ENCODE results near the gene CLSTN3. TPM values are rescaled to one million over a fixed set of nuclear protein-coding genes. Genes with fewer than 3 reads are reported as not detected.

The CLSTN3 gene
- total and polyA plus RNA-seq, 2 of the 13 experiments (the other 11 are each of a cell fraction or from before 2014, with no cell fraction given): 26.2 to 94.1 TPM

DNA sequence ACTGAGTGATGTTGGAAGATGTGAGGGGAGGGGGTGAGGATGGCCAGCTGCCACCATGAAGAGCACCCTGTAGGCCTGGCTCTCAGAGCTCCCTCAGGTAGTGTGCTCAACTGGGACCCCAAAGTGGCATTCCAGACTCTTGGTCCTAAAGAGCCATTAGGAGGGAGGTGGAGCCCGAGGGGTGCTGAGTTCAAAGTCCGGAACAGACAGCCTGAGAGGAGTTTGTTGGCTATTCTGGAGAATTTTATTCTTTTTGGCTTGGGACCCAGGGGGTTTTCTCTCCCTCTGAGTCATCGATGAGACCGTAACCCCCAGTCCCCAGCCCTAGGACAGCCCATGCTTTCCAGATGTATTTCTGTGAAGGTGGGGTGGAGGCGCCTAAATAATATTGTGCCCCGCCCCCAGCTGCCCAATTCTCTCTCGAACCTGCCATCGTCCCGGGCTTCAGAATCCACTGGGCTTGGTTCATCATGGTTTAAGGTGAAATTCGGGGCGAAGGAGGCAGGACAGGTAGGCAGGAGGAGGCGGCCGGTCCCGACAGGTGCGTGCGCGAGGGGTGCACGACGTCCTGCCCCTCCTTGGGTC is 792 bp upstream of the CLSTN3 start (continued):
- TF ChIP-seq, protein P1, sequence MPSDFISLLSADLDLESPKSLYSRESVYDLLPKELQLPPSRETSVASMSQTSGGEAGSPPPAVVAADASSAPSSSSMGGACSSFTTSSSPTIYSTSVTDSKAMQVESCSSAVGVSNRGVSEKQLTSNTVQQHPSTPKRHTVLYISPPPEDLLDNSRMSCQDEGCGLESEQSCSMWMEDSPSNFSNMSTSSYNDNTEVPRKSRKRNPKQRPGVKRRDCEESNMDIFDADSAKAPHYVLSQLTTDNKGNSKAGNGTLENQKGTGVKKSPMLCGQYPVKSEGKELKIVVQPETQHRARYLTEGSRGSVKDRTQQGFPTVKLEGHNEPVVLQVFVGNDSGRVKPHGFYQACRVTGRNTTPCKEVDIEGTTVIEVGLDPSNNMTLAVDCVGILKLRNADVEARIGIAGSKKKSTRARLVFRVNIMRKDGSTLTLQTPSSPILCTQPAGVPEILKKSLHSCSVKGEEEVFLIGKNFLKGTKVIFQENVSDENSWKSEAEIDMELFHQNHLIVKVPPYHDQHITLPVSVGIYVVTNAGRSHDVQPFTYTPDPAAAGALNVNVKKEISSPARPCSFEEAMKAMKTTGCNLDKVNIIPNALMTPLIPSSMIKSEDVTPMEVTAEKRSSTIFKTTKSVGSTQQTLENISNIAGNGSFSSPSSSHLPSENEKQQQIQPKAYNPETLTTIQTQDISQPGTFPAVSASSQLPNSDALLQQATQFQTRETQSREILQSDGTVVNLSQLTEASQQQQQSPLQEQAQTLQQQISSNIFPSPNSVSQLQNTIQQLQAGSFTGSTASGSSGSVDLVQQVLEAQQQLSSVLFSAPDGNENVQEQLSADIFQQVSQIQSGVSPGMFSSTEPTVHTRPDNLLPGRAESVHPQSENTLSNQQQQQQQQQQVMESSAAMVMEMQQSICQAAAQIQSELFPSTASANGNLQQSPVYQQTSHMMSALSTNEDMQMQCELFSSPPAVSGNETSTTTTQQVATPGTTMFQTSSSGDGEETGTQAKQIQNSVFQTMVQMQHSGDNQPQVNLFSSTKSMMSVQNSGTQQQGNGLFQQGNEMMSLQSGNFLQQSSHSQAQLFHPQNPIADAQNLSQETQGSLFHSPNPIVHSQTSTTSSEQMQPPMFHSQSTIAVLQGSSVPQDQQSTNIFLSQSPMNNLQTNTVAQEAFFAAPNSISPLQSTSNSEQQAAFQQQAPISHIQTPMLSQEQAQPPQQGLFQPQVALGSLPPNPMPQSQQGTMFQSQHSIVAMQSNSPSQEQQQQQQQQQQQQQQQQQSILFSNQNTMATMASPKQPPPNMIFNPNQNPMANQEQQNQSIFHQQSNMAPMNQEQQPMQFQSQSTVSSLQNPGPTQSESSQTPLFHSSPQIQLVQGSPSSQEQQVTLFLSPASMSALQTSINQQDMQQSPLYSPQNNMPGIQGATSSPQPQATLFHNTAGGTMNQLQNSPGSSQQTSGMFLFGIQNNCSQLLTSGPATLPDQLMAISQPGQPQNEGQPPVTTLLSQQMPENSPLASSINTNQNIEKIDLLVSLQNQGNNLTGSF (CRISPR knock-in tag; IDR thresholded peaks at IDR 0.05): no peak
- TF ChIP-seq TBX2 (CRISPR knock-in tag; IDR thresholded peaks at IDR 0.05; ENCODE audit: borderline replicate concordance) (peak; percentile 39; the same call in 1 of the 2 replicates), ZFP36L1 (CRISPR knock-in tag; IDR thresholded peaks at IDR 0.05) (0 out of 2 replicates have a peak, but pooled peaks have one; percentile 40), ZNF607 (CRISPR knock-in tag; IDR thresholded peaks at IDR 0.05; ENCODE audit: borderline replicate concordance) (0 out of 2 replicates have a peak, but pooled peaks have one; percentile 22), MAFK (conservative IDR thresholded peaks at IDR 0.05 in 1 of 2, IDR thresholded peaks at IDR 0.05 in 1 of 2; ENCODE audit: low read length in 2 of 2) (no peak), LCORL (IDR thresholded peaks at IDR 0.05) (no peak), LCORL (CRISPR knock-in tag; IDR thresholded peaks at IDR 0.05) (peak; percentile 57; the same call in 1 of the 2 replicates), HES4 (CRISPR knock-in tag; IDR thresholded peaks at IDR 0.05; ENCODE audit: borderline replicate concordance) (0 out of 2 replicates have a peak, but pooled peaks have one; percentile 23), SRY (CRISPR knock-in tag; IDR thresholded peaks at IDR 0.05) (0 out of 2 replicates have a peak, but pooled peaks have one; percentile 6), GFI1 (CRISPR knock-in tag; IDR thresholded peaks at IDR 0.05; ENCODE audit: borderline replicate concordance) (0 out of 2 replicates have a peak, but pooled peaks have one; percentile 32), ZKSCAN5 (CRISPR knock-in tag; IDR thresholded peaks at IDR 0.05) (no peak), ZNF337 (CRISPR knock-in tag; IDR thresholded peaks at IDR 0.05; ENCODE audit: borderline replicate concordance, low read depth) (0 out of 2 replicates have a peak, but pooled peaks have one; percentile 32), GABPB1 (CRISPR knock-in tag; IDR thresholded peaks at IDR 0.05) (peak; percentile 43), NCOR1 (IDR thresholded peaks at IDR 0.05; ENCODE audit: borderline replicate concordance, low read length) (peak; percentile 38; the same call in 1 of the 2 replicates), YEATS4 (CRISPR knock-in tag; IDR thresholded peaks at IDR 0.05; ENCODE audit: borderline replicate concordance) (0 out of 2 replicates have a peak, but pooled peaks have one; percentile 14), MTF2 (CRISPR knock-in tag; IDR thresholded peaks at IDR 0.05; ENCODE audit: borderline replicate concordance) (0 out of 2 replicates have a peak, but pooled peaks have one; percentile 55)
- TF ChIP-seq, protein P2, sequence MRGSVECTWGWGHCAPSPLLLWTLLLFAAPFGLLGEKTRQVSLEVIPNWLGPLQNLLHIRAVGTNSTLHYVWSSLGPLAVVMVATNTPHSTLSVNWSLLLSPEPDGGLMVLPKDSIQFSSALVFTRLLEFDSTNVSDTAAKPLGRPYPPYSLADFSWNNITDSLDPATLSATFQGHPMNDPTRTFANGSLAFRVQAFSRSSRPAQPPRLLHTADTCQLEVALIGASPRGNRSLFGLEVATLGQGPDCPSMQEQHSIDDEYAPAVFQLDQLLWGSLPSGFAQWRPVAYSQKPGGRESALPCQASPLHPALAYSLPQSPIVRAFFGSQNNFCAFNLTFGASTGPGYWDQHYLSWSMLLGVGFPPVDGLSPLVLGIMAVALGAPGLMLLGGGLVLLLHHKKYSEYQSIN (CRISPR knock-in tag; IDR thresholded peaks at IDR 0.05; ENCODE audit: borderline replicate concordance): no peak
- TF ChIP-seq, protein P3, sequence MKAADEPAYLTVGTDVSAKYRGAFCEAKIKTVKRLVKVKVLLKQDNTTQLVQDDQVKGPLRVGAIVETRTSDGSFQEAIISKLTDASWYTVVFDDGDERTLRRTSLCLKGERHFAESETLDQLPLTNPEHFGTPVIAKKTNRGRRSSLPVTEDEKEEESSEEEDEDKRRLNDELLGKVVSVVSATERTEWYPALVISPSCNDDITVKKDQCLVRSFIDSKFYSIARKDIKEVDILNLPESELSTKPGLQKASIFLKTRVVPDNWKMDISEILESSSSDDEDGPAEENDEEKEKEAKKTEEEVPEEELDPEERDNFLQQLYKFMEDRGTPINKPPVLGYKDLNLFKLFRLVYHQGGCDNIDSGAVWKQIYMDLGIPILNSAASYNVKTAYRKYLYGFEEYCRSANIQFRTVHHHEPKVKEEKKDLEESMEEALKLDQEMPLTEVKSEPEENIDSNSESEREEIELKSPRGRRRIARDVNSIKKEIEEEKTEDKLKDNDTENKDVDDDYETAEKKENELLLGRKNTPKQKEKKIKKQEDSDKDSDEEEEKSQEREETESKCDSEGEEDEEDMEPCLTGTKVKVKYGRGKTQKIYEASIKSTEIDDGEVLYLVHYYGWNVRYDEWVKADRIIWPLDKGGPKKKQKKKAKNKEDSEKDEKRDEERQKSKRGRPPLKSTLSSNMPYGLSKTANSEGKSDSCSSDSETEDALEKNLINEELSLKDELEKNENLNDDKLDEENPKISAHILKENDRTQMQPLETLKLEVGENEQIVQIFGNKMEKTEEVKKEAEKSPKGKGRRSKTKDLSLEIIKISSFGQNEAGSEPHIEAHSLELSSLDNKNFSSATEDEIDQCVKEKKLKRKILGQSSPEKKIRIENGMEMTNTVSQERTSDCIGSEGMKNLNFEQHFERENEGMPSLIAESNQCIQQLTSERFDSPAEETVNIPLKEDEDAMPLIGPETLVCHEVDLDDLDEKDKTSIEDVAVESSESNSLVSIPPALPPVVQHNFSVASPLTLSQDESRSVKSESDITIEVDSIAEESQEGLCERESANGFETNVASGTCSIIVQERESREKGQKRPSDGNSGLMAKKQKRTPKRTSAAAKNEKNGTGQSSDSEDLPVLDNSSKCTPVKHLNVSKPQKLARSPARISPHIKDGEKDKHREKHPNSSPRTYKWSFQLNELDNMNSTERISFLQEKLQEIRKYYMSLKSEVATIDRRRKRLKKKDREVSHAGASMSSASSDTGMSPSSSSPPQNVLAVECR (CRISPR knock-in tag; IDR thresholded peaks at IDR 0.05; ENCODE audit: borderline replicate concordance): peak; percentile 4; the same call in 1 of the 2 replicates

All from HepG2 (cell line).